DOHH2 (cell line): ENCODE data around the gene CD14.

Experiments used
- H3F3A ChIP-seq: fragments of 200-600 bp; sonication (generic), shearing (Covaris generic); 2 replicates; pipeline ENCODE4 v1.6.0; 2016; ENCODE audit warnings: antibody characterized with exemption, mild to moderate bottlenecking; ENCODE audit not compliant: control insufficient read depth, insufficient read depth
- H3K27ac ChIP-seq: fragments of 200-600 bp; sonication (generic); 2 replicates; pipeline ENCODE4 v1.5.1; 2014; ENCODE audit warnings: low read depth, mild to moderate bottlenecking, low read length, moderate library complexity
- H3K27me3 ChIP-seq: fragments of 200-600 bp; sonication (generic); 2 replicates; pipeline ENCODE4 v1.6.1; 2014; ENCODE audit warnings: mild to moderate bottlenecking, low read length, mixed read lengths; ENCODE audit not compliant: control insufficient read depth
- H3K36me3 ChIP-seq: fragments of 200-600 bp; sonication (generic); 2 replicates; pipeline ENCODE4 v1.6.1; 2014; ENCODE audit warnings: mild to moderate bottlenecking, low read length, moderate library complexity, mixed read lengths; ENCODE audit not compliant: control insufficient read depth
- H3K4me1 ChIP-seq: fragments of 200-600 bp; sonication (generic); 2 replicates; pipeline ENCODE4 v1.6.1; 2014; ENCODE audit warnings: mild to moderate bottlenecking, low read length, mixed read lengths; ENCODE audit not compliant: control insufficient read depth
- H3K4me2 ChIP-seq: fragments of 200-600 bp; sonication (generic); 2 replicates; pipeline ENCODE4 v1.6.0; 2014; ENCODE audit warnings: mild to moderate bottlenecking, low read length, moderate library complexity
- H3K4me3 ChIP-seq: fragments of 200-600 bp; sonication (generic); 2 replicates; pipeline ENCODE4 v1.5.1; 2014; ENCODE audit warnings: mild to moderate bottlenecking, low read length, mixed read lengths
- H3K79me2 ChIP-seq: fragments of 200-600 bp; sonication (generic); 2 replicates; pipeline ENCODE4 v1.6.1; 2014; ENCODE audit warnings: mild to moderate bottlenecking, low read length, mixed read lengths; ENCODE audit not compliant: control insufficient read depth
- H3K9me2 ChIP-seq: fragments of 200-600 bp; sonication (generic); replicated peaks from 2 replicates; pipeline ENCODE4 v1.6.1; 2014; ENCODE audit warnings: mild to moderate bottlenecking, low read length, mixed read lengths; ENCODE audit not compliant: control insufficient read depth
- H3K9me3 ChIP-seq: fragments of 200-600 bp; sonication (generic); 2 replicates; pipeline ENCODE4 v1.6.1; 2014; ENCODE audit warnings: antibody characterized with exemption, low read length, mixed read lengths; ENCODE audit not compliant: control insufficient read depth, insufficient read depth
- H4K20me1 ChIP-seq: fragments of 200-600 bp; sonication (generic); 2 replicates; pipeline ENCODE4 v1.6.0; 2014; ENCODE audit warnings: low read depth, mild to moderate bottlenecking, antibody characterized with exemption, low read length, moderate library complexity; ENCODE audit not compliant: control insufficient read depth, insufficient read depth
- EZH2phosphoT487 ChIP-seq: fragments of 200-600 bp; sonication (generic); IDR thresholded peaks from 2 replicates; pipeline ENCODE4 v1.6.1; 2017; ENCODE audit warnings: borderline replicate concordance, mild to moderate bottlenecking, antibody characterized with exemption, low read length, moderate library complexity, mixed read lengths
- TF ChIP-seq, protein P1 (sequence below): fragments of 200-600 bp; sonication (generic); IDR thresholded peaks from one replicate; pipeline ENCODE4 v1.5.1; 2014; ENCODE audit warnings: antibody characterized with exemption, mild to moderate bottlenecking, low read depth, low read length; ENCODE audit not compliant: poor library complexity, severe bottlenecking

Gene CD14

DNA sequence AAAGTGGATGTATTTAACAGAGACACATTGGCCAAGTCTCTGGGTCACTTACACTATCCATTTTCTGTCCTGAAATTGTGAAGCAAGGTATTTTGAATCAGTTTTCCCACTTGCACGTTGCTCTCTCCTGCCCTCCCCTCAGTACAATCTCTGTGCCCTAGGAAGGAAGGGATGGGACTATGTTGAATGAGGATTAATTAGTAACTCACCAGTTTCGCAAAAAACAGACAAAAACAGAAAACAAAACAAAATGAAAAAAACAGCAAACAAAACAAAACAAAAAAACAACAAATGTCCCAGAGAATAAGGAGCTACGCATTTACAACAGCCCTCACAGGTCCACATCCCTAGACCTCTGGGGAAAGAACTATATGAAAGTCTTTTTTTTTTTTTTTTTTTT lies 1.1 kb upstream of the CD14 start:
- H3K4me1 ChIP-seq: peaks cover 24% of the 10 kb centered on the region
- TF ChIP-seq, protein P1, sequence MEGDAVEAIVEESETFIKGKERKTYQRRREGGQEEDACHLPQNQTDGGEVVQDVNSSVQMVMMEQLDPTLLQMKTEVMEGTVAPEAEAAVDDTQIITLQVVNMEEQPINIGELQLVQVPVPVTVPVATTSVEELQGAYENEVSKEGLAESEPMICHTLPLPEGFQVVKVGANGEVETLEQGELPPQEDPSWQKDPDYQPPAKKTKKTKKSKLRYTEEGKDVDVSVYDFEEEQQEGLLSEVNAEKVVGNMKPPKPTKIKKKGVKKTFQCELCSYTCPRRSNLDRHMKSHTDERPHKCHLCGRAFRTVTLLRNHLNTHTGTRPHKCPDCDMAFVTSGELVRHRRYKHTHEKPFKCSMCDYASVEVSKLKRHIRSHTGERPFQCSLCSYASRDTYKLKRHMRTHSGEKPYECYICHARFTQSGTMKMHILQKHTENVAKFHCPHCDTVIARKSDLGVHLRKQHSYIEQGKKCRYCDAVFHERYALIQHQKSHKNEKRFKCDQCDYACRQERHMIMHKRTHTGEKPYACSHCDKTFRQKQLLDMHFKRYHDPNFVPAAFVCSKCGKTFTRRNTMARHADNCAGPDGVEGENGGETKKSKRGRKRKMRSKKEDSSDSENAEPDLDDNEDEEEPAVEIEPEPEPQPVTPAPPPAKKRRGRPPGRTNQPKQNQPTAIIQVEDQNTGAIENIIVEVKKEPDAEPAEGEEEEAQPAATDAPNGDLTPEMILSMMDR: no peak
- no peak for TF ChIP-seq EZH2phosphoT487
- H3K36me3 ChIP-seq: no peaks in the 10 kb centered on the region
- no peak overlapping the region for H3K27ac ChIP-seq
- peaks cover 31% of the 10 kb centered on the region for H3K27me3 ChIP-seq
- no peak overlapping the region for H3K4me3 ChIP-seq
- H3K9me2 ChIP-seq: no peaks in the 10 kb centered on the region
- no peaks in the 10 kb centered on the region for H3F3A ChIP-seq
- H4K20me1 ChIP-seq: no peaks in the 10 kb centered on the region
- H3K9me3 ChIP-seq: no peaks in the 10 kb centered on the region
- H3K4me2 ChIP-seq: no peak overlapping the region
- no peaks in the 10 kb centered on the region for H3K79me2 ChIP-seq

DNA sequence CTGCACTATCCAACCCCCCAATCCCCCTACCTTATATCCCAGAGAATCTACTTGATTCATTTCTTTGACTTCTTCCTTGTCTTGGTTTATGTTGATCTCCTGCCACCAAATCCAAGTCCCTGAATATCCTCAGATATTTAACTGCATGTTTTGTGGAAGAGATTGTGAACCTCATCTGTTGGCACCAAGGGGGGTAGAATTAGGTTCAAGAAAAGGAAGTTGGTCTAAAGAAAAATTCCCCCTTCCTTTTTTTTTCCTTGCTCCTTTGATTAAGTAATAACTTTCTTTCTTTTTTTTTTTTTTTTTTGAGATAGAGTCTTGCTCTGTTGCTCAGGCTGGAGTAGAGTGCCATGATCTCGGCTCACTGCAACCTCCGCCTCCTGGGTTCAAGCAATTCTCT lies 526 bp upstream of the CD14 start:
- Histone ChIP-seq H3K9me2 (no peaks in the 10 kb centered on the region), H3K4me1 (peaks cover 19% of the 10 kb centered on the region), H3K36me3 (no peaks in the 10 kb centered on the region), H4K20me1 (no peaks in the 10 kb centered on the region), H3K4me3 (no peak overlapping the region), H3K27ac (no peak overlapping the region), H3K79me2 (no peaks in the 10 kb centered on the region), H3K27me3 (peaks cover 31% of the 10 kb centered on the region), H3K9me3 (no peaks in the 10 kb centered on the region), H3F3A (no peaks in the 10 kb centered on the region), H3K4me2 (no peak overlapping the region)
- no peak for TF ChIP-seq EZH2phosphoT487
- TF ChIP-seq, protein P1: no peak

DNA sequence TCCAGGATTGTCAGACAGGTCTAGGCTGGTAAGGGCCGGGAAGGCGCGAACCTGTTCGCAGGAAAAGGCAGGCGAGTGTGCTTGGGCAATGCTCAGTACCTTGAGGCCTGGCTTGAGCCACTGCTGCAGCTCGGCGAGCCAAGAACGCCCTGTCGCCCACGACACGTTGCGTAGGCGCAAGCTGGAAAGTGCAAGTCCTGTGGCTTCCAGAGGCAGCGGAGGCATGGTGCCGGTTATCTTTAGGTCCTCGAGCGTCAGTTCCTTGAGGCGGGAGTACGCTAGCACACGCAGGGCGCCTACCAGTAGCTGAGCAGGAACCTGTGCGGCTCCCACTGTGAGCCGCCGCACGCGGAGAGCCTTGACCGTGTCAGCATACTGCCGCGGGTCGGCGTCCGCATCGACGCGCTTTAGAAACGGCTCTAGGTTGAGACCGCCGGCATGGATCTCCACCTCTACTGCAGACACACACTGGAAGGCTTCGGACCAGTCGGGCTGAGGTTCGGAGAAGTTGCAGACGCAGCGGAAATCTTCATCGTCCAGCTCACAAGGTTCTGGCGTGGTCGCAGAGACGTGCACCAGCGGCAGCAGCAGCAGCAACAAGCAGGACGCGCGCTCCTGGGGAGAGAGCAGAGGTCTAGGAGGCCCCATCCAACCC lies 482 bp downstream of the CD14 start:
- no peaks in the 10 kb centered on the region for H4K20me1 ChIP-seq
- TF ChIP-seq, protein P1: no peak
- peak; percentile 82; the same call in 1 of the 2 replicates for TF ChIP-seq EZH2phosphoT487
- peak overlapping the region; percentile 74 for H3K4me2 ChIP-seq
- H3K4me3 ChIP-seq: peak overlapping the region; percentile 44
- no peaks in the 10 kb centered on the region for H3F3A ChIP-seq
- no peaks in the 10 kb centered on the region for H3K9me3 ChIP-seq
- peaks cover 31% of the 10 kb centered on the region for H3K27me3 ChIP-seq
- H3K27ac ChIP-seq: no peak overlapping the region
- H3K36me3 ChIP-seq: no peaks in the 10 kb centered on the region
- peaks cover 19% of the 10 kb centered on the region for H3K4me1 ChIP-seq
- no peaks in the 10 kb centered on the region for H3K79me2 ChIP-seq
- no peaks in the 10 kb centered on the region for H3K9me2 ChIP-seq
